Measurements from ENCODE around the gene RAVER2. TPM values are rescaled to one million over a fixed set of nuclear protein-coding genes. Genes with fewer than 3 reads are reported as not detected.

The RAVER2 gene
- total RNA-seq, 1 donor from 2014 or later, result 7.1 TPM

- no peak for DNase-seq (ENCODE audit: low read depth)
These were observed 130.7 kb downstream of the RAVER2 start for GRCh38 chr1:64875606-64876005.

GRCh38 chr1:64877151-64877550, 132.3 kb downstream of the RAVER2 start:
- no peak for DNase-seq (ENCODE audit: low read depth)

- DNase-seq (ENCODE audit: low read depth), result no peak
These were observed 132.7 kb downstream of the RAVER2 start for GRCh38 chr1:64877598-64877997.

GRCh38 chr1:64878090-64878489, 133.2 kb downstream of the RAVER2 start:
- DNase-seq (ENCODE audit: low read depth), result no peak

GRCh38 chr1:64878931-64879611, 134.2 kb downstream of the RAVER2 start:
- no peak for DNase-seq (ENCODE audit: low read depth)

- no peak for DNase-seq (ENCODE audit: low read depth)
These were observed 135.6 kb downstream of the RAVER2 start for GRCh38 chr1:64880449-64880848.

GRCh38 chr1:64881281-64881680, 136.4 kb downstream of the RAVER2 start:
- peak; percentile 49 for DNase-seq (ENCODE audit: low read depth)

Other genes starting within 250 kb of the RAVER2 start
- gene JAK1, start 221.5 kb downstream of the RAVER2 start, total RNA-seq, result 305 and 415 TPM in 2 replicates

Measured in renal cortical epithelial cell (primary cell).